Measurements from ENCODE around the gene OSBP2.

The OSBP2 gene

DNA sequence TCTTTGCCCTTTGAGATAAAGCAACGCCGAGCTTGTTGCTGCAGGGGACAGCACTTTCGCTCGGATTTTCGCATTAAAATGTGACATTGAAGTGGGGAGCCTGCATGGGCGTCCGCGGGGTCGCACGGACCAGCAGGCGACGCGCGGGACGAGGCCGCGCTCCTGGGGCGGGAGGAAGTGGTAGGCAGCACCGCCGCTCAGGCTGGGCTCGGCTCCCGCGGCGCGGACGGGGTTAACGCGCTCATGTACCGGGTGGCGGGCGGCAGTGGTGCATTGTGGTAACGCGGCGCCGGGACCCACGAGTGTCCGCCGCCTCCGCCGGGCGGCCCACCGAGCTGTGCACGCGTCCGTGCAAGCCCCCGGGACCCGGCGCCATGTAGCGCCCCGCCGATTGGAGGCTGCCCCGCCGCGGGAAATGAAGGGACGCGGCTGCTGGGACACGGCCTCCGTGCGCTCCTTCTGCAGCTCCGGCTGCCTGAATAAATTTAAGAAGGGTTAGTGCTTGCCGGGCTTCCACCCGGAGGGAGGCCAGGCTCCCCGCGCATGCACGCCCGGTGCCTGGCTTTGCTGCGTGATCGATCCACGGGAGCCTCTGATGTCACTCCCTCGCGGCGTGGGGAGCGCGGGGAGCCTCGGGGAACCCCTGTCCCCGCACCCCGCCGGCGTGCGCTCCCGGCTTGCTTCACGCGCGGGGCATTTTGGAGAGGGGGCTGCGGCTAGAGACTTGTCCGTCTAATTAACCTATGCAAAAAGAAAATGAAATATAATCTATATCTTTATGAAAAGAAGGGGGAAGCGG lies 127.7 kb downstream of the OSBP2 start:
- peak; percentile 24 for DNase-seq (ENCODE audit: low spot score)
- Histone ChIP-seq H3K27ac (no peak overlapping the region), H3K4me3 (peak overlapping the region; percentile 64)
- TF ChIP-seq, protein P1, sequence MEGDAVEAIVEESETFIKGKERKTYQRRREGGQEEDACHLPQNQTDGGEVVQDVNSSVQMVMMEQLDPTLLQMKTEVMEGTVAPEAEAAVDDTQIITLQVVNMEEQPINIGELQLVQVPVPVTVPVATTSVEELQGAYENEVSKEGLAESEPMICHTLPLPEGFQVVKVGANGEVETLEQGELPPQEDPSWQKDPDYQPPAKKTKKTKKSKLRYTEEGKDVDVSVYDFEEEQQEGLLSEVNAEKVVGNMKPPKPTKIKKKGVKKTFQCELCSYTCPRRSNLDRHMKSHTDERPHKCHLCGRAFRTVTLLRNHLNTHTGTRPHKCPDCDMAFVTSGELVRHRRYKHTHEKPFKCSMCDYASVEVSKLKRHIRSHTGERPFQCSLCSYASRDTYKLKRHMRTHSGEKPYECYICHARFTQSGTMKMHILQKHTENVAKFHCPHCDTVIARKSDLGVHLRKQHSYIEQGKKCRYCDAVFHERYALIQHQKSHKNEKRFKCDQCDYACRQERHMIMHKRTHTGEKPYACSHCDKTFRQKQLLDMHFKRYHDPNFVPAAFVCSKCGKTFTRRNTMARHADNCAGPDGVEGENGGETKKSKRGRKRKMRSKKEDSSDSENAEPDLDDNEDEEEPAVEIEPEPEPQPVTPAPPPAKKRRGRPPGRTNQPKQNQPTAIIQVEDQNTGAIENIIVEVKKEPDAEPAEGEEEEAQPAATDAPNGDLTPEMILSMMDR (IDR thresholded peaks at IDR 0.05) = no peak

DNA sequence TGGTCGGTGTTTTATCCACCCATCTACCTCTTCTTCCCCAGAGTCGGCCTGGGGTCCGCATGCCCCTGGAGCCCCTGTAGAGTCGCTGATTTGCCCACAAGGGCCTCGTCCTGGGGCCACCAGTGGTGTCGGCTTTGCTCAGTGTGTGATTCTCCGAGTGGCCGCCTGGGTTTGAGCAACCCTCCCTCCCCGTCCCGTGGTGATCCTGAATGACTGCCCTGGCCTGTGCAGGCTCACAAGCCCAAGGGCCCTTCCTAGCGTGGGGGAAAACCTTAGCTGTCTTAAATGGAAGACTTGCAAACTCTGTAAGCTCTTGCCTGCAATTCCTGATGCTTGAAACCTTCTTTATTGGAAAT lies 128.3 kb downstream of the OSBP2 start:
- no peak overlapping the region for H3K4me3 ChIP-seq
- TF ChIP-seq, protein P1 (IDR thresholded peaks at IDR 0.05) = no peak

DNA sequence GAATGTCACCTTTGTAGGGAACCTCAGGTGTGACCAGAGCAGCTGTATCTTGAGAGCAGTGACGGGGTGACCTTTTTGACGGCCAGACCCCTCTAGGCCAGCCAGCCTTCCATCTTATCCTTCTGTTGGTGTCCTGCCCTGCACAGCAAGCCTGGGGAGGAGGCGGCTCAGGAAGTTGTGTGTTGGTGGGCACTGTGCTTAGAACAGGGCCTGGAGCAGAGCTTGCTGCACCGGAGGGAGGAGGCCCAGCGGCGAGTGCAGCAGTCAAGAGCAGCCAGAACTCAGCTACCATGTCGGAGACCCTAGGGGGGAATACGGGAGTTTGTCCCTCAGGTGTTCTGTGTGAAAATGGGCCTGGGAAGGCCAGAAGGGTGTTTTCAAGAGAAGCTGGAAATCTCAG lies 129.4 kb downstream of the OSBP2 start:
- DNase-seq (ENCODE audit: low spot score) = peak; percentile 45
- TF ChIP-seq, protein P1 (IDR thresholded peaks at IDR 0.05) = no peak
- H3K4me3 ChIP-seq = no peak overlapping the region
- H3K27ac ChIP-seq = no peak overlapping the region

More for the DNA sequence above, 128.3 kb downstream of the OSBP2 start:
- H3K27ac ChIP-seq = no peak overlapping the region
- peak; percentile 45 for DNase-seq (ENCODE audit: low spot score)

DNA sequence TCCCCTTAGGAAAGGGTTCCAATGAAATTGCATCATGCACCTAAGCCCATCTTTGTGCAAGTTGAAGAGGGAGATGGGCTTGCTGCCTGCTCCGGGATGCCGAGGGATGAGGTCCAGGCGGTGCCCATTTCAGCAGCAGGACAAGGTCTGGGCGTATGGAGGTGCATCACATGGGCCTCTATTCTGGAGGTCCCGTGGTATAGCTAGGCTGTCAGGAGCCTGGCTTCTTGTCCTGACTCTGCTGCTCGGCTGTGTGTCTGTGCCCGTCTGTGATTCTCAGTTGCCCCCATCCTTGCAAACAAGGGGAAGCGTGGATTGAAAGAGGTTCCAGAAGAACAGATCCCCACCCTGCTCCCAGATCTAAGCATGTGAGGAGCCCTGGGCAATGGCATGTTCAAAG lies 130.0 kb downstream of the OSBP2 start:
- peak; percentile 47 for DNase-seq (ENCODE audit: low spot score)
- TF ChIP-seq, protein P1 (IDR thresholded peaks at IDR 0.05) = no peak

DNA sequence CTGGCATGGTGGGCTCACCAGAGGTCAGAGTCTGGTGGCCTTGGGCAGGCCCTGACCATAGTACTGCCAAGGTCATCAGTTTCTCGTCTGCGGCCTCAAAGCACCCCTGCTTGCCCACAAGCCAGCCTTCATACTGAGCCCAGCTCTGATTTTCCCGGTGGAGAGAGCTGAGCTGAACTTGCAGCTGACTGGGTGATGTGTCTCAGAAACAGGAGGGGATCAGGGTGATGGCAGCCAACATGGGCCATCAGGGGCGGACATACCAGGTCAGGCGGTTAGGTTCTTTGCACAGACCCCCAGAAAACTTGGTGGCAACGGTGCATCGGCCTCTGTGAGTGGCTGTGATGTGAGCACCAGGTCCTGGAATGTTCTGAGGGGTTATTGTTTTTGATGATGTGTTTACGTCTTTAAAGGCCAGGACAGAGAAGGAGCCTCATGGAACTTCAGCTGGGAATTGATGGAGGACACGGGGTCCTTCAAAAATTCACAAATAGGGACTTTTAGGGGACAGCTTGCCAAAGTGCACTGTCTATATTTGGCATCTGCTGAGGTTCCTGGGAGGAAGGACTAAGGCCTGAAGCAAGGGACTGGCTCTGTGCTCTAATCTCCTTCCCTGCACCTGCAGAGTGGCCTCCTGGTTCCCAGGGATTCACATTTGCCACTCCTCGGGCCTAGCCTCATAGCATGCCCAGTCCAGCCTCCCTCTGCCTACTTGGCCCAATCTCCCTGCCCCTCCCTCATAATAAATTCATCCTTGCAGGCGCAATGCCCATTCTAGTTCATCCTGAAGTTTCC lies 131.2 kb downstream of the OSBP2 start:
- DNase-seq (ENCODE audit: low spot score) = peak; percentile 52
- H3K27ac ChIP-seq = no peak overlapping the region
- no peak overlapping the region for H3K4me3 ChIP-seq
- TF ChIP-seq, protein P1 (IDR thresholded peaks at IDR 0.05) = no peak

More for the DNA sequence above, 130.0 kb downstream of the OSBP2 start:
- Histone ChIP-seq H3K27ac (no peak overlapping the region), H3K4me3 (no peak overlapping the region)

DNA sequence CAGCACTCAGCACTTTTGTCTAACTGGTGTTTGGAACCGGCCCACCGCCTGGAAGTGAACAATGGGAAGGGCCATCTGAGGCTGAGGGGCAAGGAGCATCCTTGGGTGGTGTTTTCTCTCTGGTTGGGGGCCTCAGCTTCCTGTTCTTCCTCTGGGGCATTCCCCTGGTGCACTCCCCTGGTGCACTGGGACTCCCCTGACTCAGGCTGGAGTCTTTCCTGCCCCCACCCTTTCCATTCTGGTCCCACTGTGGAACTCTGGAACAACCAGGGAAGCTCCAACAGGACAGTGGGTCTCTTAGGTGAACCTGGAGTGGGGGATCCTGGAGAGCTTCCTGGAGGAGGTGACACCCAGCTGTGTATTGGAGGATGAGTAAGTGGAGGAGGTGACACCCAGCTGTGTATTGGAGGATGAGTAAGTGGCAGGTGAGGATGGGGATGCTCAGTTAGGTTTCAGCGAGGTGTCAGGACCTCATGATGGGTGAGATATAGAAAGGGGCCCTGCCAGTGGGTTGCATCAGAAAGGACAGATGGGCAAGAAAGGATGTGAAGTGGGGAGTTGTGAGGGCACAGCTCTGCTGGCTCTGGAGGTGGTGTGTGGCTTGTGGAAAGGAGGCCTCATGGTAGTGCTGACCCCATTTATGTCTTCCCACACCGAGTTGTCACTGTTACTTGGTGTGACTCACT lies 132.1 kb downstream of the OSBP2 start:
- Histone ChIP-seq H3K27ac (no peak overlapping the region), H3K4me3 (no peak overlapping the region)
- TF ChIP-seq, protein P1 (IDR thresholded peaks at IDR 0.05) = no peak
- peak; percentile 36 for DNase-seq (ENCODE audit: low spot score)
